HG02623 (cell line): ENCODE results near the gene LRRC3.
"Not testable (repeated sequence)": the region's sequence is repeated elsewhere in the genome, so short reads cannot be mapped to it uniquely, and the experiment has no call there.

Source experiments
- ATAC-seq: cut with Tn5 transposase; IDR thresholded peaks from one replicate; pipeline ENCODE4 v1.9.1; 2021; ENCODE audit warnings: moderate library complexity; ENCODE audit not compliant: unreplicated experiment

The LRRC3 gene

GRCh38 chr21:44494956-44495355 is 39.6 kb downstream of the LRRC3 start:
- ATAC-seq = no peak

- ATAC-seq = no peak
Observed at GRCh38 chr21:44495611-44496563, 40.6 kb downstream of the LRRC3 start.

GRCh38 chr21:44496564-44497550 is 41.5 kb downstream of the LRRC3 start:
- ATAC-seq = no peak

GRCh38 chr21:44497703-44498126 is 42.4 kb downstream of the LRRC3 start:
- no peak for ATAC-seq

GRCh38 chr21:44498280-44499210 is 43.2 kb downstream of the LRRC3 start:
- no peak for ATAC-seq

GRCh38 chr21:44499211-44499560 is 43.9 kb downstream of the LRRC3 start:
- no peak for ATAC-seq

GRCh38 chr21:44499631-44500030 is 44.3 kb downstream of the LRRC3 start:
- no peak for ATAC-seq

GRCh38 chr21:44500111-44500510 is 44.8 kb downstream of the LRRC3 start:
- no peak for ATAC-seq

GRCh38 chr21:44502171-44502958 is 47.1 kb downstream of the LRRC3 start:
- no peak for ATAC-seq

- ATAC-seq = not testable (repeated sequence)
Observed at GRCh38 chr21:44503006-44503889, 47.9 kb downstream of the LRRC3 start.

GRCh38 chr21:44503901-44504399 is 48.6 kb downstream of the LRRC3 start:
- no peak for ATAC-seq

- no peak for ATAC-seq
Observed at GRCh38 chr21:44505673-44506278, 50.5 kb downstream of the LRRC3 start.

GRCh38 chr21:44506279-44507255 is 51.3 kb downstream of the LRRC3 start:
- ATAC-seq = no peak

- ATAC-seq = no peak
Observed at GRCh38 chr21:44507673-44508425, 52.5 kb downstream of the LRRC3 start.

GRCh38 chr21:44508426-44508710 is 53.1 kb downstream of the LRRC3 start:
- no peak for ATAC-seq

- no peak for ATAC-seq
Observed at GRCh38 chr21:44508711-44509445, 53.6 kb downstream of the LRRC3 start.
